ENCODE results near the gene MACROD2.

- TF ChIP-seq CTCF (IDR thresholded peaks at IDR 0.05) = no peak
- TF ChIP-seq POLR2A (IDR thresholded peaks at IDR 0.05) = no peak
- no peak for TF ChIP-seq EP300 (IDR thresholded peaks at IDR 0.05)
Observed at GRCh38 chr20:15296422-15296821, 1301.1 kb downstream of the MACROD2 start.

Measured in tibial nerve (tissue), 4 donors.